ENCODE results near the gene KLK14. TPM values are rescaled to one million over a fixed set of nuclear protein-coding genes. Genes with fewer than 3 reads are reported as not detected.

Gene KLK14
- total RNA-seq, 1 donor from 2014 or later, result not detected

DNA sequence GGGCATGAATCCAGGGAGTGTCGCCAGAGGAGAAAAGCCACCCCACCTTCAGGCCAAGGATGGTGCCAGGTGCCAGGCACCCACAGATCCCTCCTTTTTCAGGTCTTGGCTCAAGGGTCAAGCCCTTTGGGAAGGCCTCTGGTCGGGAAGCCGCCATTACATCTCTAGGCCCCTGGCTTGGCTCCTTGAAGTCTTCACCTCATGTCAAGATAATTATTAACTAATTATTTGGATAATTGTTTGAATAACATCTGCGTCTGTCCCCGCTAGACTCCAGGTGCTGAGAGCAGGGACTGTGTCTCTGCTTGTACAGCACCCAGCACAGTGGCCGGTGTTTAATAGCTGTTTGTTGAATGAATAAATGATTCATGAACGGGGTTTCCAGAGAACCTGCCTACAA is 19.0 kb downstream of the KLK14 start:
- H3K4me1 ChIP-seq, result peaks cover 22% of the 10 kb centered on the region
- no peak overlapping the region for H3K4me3 ChIP-seq
- H3K9me3 ChIP-seq, result no peaks in the 10 kb centered on the region
- no peak for DNase-seq (ENCODE audit: extremely low spot score in 2 of 2)
- intact Hi-C loops (cut with DNase I), result no loop called here
- no peaks in the 10 kb centered on the region for H3K36me3 ChIP-seq
- peak overlapping the region; percentile 60 for H3K27ac ChIP-seq
- TF ChIP-seq, protein P1, sequence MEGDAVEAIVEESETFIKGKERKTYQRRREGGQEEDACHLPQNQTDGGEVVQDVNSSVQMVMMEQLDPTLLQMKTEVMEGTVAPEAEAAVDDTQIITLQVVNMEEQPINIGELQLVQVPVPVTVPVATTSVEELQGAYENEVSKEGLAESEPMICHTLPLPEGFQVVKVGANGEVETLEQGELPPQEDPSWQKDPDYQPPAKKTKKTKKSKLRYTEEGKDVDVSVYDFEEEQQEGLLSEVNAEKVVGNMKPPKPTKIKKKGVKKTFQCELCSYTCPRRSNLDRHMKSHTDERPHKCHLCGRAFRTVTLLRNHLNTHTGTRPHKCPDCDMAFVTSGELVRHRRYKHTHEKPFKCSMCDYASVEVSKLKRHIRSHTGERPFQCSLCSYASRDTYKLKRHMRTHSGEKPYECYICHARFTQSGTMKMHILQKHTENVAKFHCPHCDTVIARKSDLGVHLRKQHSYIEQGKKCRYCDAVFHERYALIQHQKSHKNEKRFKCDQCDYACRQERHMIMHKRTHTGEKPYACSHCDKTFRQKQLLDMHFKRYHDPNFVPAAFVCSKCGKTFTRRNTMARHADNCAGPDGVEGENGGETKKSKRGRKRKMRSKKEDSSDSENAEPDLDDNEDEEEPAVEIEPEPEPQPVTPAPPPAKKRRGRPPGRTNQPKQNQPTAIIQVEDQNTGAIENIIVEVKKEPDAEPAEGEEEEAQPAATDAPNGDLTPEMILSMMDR (IDR thresholded peaks at IDR 0.05), result no peak
- TF ChIP-seq POLR2AphosphoS5 (IDR thresholded peaks at IDR 0.05; ENCODE audit: insufficient read depth in 1 of 2, low read depth in 1 of 2) (no peak), POLR2A (IDR thresholded peaks at IDR 0.05) (no peak)
- H3K27me3 ChIP-seq, result no peaks in the 10 kb centered on the region

DNA sequence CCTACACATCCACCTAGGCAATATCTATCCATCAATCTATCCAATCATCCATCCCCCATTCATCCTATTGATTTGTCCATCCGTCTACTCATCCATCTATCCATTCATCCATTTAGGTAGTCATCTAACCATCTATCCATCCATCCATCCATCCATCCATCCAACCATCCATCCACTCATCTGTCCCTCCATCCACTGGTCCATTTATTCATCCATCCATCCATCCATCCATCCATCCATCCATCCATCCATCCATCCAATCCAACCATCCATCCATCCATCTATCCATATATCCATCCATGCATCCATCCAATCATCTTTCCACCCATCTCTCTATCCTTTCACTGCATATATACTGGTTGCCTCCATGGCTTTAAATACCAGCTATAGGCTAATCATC is 21.7 kb downstream of the KLK14 start:
- Histone ChIP-seq H3K36me3 (no peaks in the 10 kb centered on the region), H3K4me3 (no peak overlapping the region), H3K27ac (no peak overlapping the region), H3K9me3 (no peaks in the 10 kb centered on the region), H3K4me1 (peaks cover 13% of the 10 kb centered on the region), H3K27me3 (no peaks in the 10 kb centered on the region)
- DNase-seq (ENCODE audit: extremely low spot score in 2 of 2), result no peak
- intact Hi-C loops (cut with DNase I), result no loop called here
- TF ChIP-seq, protein P1 (IDR thresholded peaks at IDR 0.05), result no peak
- no peak for TF ChIP-seq POLR2A (IDR thresholded peaks at IDR 0.05)
- TF ChIP-seq POLR2AphosphoS5 (IDR thresholded peaks at IDR 0.05; ENCODE audit: insufficient read depth in 1 of 2, low read depth in 1 of 2), result no peak

DNA sequence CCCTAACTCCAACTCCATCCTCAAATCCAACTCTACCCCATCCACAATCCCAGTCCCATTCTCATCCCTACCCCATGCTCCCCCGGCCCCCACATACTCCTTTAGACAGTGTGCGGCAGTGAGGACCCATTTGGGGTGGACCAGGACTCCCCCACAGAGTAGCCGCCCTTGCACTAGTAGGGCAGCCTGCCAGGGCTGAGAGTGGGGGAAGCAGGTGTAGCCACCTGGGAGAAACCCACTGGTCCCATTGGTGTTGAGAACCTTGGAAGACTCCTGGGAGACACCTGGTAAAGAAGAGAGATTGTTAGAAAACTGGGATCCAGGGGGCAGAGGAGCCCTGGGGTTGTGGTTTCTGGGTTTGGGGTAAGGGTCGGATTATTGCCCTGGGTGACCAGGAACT is 22.4 kb downstream of the KLK14 start:
- H3K27me3 ChIP-seq, result no peaks in the 10 kb centered on the region
- DNase-seq (ENCODE audit: extremely low spot score in 2 of 2), result no peak
- peaks cover 8% of the 10 kb centered on the region for H3K4me1 ChIP-seq
- no peak for TF ChIP-seq POLR2A (IDR thresholded peaks at IDR 0.05)
- no peak overlapping the region for H3K27ac ChIP-seq
- H3K36me3 ChIP-seq, result no peaks in the 10 kb centered on the region
- no peaks in the 10 kb centered on the region for H3K9me3 ChIP-seq
- H3K4me3 ChIP-seq, result no peak overlapping the region
- intact Hi-C loops (cut with DNase I), result no loop called here

DNA sequence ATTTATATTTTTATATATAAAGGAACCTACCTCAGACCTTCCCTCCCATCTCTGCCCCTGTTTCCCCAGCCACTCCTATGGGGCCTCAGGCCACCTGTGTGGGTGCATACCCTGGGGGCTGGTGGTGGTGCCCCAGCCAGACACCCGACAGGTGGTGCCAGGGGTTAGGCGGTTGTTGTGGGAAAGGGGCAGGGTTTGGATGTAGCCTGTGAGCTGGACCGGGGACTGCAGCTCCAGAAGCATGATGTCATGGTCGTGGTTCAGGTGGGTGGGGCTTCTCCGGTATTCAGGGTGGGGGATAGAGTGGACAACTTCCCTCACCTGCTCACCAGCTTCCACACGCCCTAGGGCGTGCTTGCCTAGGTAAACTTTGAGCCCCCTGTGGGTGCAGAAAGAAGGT is 23.0 kb downstream of the KLK14 start:
- Histone ChIP-seq H3K9me3 (no peaks in the 10 kb centered on the region), H3K4me3 (no peak overlapping the region), H3K4me1 (peaks cover 3% of the 10 kb centered on the region), H3K27ac (no peak overlapping the region), H3K27me3 (no peaks in the 10 kb centered on the region), H3K36me3 (no peaks in the 10 kb centered on the region)
- DNase-seq (ENCODE audit: extremely low spot score in 2 of 2), result no peak
- TF ChIP-seq, protein P1 (IDR thresholded peaks at IDR 0.05), result no peak
- TF ChIP-seq POLR2A (IDR thresholded peaks at IDR 0.05), result no peak
- no peak for TF ChIP-seq POLR2AphosphoS5 (IDR thresholded peaks at IDR 0.05; ENCODE audit: insufficient read depth in 1 of 2, low read depth in 1 of 2)
- intact Hi-C loops (cut with DNase I), result no loop called here

DNA sequence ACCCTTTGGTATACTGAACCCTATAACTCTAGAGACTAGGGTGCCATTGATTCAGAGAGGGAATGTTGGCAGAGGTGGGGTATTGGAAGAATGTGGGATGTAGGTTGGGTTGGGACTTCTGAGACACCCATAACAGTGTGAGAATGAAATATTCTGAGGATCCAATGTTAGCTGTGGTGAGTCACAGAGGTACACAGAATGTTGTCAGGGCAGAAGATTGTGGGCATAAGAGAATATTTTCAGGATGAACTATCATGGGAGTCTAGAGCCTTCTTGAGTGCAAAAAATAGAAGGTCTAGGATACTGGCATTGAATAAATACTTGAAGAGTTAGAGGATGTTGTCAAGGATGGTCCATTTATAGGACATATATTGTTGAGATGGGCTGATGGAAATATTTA is 26.8 kb downstream of the KLK14 start:
- Histone ChIP-seq H3K36me3 (no peaks in the 10 kb centered on the region), H3K4me1 (no peaks in the 10 kb centered on the region), H3K27ac (no peak overlapping the region), H3K9me3 (no peaks in the 10 kb centered on the region), H3K27me3 (no peaks in the 10 kb centered on the region), H3K4me3 (no peak overlapping the region)
- DNase-seq (ENCODE audit: extremely low spot score in 2 of 2), result no peak
- intact Hi-C loops (cut with DNase I), result no loop called here
- TF ChIP-seq, protein P1 (IDR thresholded peaks at IDR 0.05), result no peak
- TF ChIP-seq POLR2AphosphoS5 (IDR thresholded peaks at IDR 0.05; ENCODE audit: insufficient read depth in 1 of 2, low read depth in 1 of 2) (no peak), POLR2A (IDR thresholded peaks at IDR 0.05) (no peak)

DNA sequence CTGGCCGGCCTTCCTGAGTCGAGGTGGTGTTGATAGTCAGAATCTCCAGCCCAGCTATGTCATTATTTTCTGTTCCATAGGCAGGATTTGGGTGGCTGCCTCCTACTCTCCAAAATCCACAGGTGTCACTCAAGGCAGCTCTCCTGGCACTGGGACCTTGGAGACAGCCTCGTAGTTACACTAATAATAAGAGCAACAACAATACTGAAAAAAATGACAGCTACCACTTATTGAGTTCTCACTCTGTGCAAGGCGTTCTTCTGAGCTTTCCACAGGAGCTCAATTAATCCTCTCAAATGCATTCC is 35.7 kb downstream of the KLK14 start:
- H3K9me3 ChIP-seq, result no peaks in the 10 kb centered on the region
- intact Hi-C loops (cut with DNase I), result no loop called here
- H3K27me3 ChIP-seq, result no peaks in the 10 kb centered on the region
- DNase-seq (ENCODE audit: extremely low spot score in 2 of 2), result no peak
- no peak overlapping the region for H3K27ac ChIP-seq
- no peak overlapping the region for H3K4me3 ChIP-seq
- H3K36me3 ChIP-seq, result no peaks in the 10 kb centered on the region
- TF ChIP-seq, protein P1 (IDR thresholded peaks at IDR 0.05), result no peak
- TF ChIP-seq POLR2AphosphoS5 (IDR thresholded peaks at IDR 0.05; ENCODE audit: insufficient read depth in 1 of 2, low read depth in 1 of 2) (no peak), POLR2A (IDR thresholded peaks at IDR 0.05) (no peak)
- H3K4me1 ChIP-seq, result peaks cover 18% of the 10 kb centered on the region
